GM23338 (cell line): ENCODE measurements around the gene EZH2. TPM values are rescaled to one million over a fixed set of nuclear protein-coding genes. Genes with fewer than 3 reads are reported as not detected.

Experiments
- ATAC-seq: fragments of 200-7000 bp; cut with Tn5 transposase; 3 replicates; pipeline ENCODE4 v1.9.1; 2020
- DNase-seq: peaks from one replicate; pipeline ENCODE4 v3.0.0-alpha.2; 2015; ENCODE audit warnings: low spot score
- H2AFZ ChIP-seq: fragments of 200-600 bp; sonication (generic); 2 replicates; pipeline ENCODE4 v1.8.0; 2016; ENCODE audit warnings: antibody characterized with exemption, mild to moderate bottlenecking, moderate library complexity
- H3F3A ChIP-seq: fragments of 200-600 bp; sonication (generic); replicated peaks from 2 replicates; pipeline ENCODE4 v1.8.0; 2017; ENCODE audit warnings: antibody characterized with exemption, mixed run types, low read depth
- H3K27ac ChIP-seq: fragments of 200-600 bp; sonication (generic); 2 replicates; pipeline ENCODE4 v1.6.1; 2016; ENCODE audit warnings: low read depth
- H3K27me3 ChIP-seq: fragments of 200-600 bp; sonication (generic); 2 replicates; pipeline ENCODE4 v1.8.0; 2016; ENCODE audit warnings: mild to moderate bottlenecking, mixed run types, moderate library complexity; ENCODE audit not compliant: insufficient read depth
- H3K36me3 ChIP-seq: fragments of 200-600 bp; sonication (generic); 2 replicates; pipeline ENCODE4 v1.8.0; 2016; ENCODE audit warnings: mild to moderate bottlenecking; ENCODE audit not compliant: insufficient read depth
- H3K4me1 ChIP-seq: fragments of 200-600 bp; sonication (generic); 2 replicates; pipeline ENCODE4 v1.8.0; 2016; ENCODE audit warnings: mild to moderate bottlenecking, moderate library complexity; ENCODE audit not compliant: insufficient read depth
- H3K4me2 ChIP-seq: fragments of 200-600 bp; sonication (generic); 2 replicates; pipeline ENCODE4 v1.7.1; 2017; ENCODE audit warnings: mixed run types
- H3K4me3 ChIP-seq: fragments of 200-600 bp; sonication (generic); 2 replicates; pipeline ENCODE4 v1.6.1; 2016; ENCODE audit warnings: mixed run types
- H3K79me2 ChIP-seq: fragments of 200-600 bp; sonication (generic); replicated peaks from 2 replicates; pipeline ENCODE4 v1.8.0; 2017; ENCODE audit warnings: mild to moderate bottlenecking; ENCODE audit not compliant: insufficient read depth
- H3K9me2 ChIP-seq: fragments of 200-600 bp; sonication (generic); 2 replicates; pipeline ENCODE4 v1.8.0; 2017; ENCODE audit not compliant: insufficient read depth
- H4K20me1 ChIP-seq: fragments of 200-600 bp; sonication (generic); replicated peaks from 2 replicates; pipeline ENCODE4 v1.8.0; 2017; ENCODE audit warnings: mild to moderate bottlenecking; ENCODE audit not compliant: insufficient read depth
- H3K27ac Mint-ChIP-seq: 2 replicates; pipeline ENCODE4 v1.8.0; 2020; ENCODE audit warnings: inconsistent platforms, mild to moderate bottlenecking, moderate library complexity, mixed read lengths
- H3K27me3 Mint-ChIP-seq: 3 replicates; pipeline ENCODE4 v1.8.0; 2022; ENCODE audit warnings: low read depth, mild to moderate bottlenecking, moderate library complexity, mixed read lengths, inconsistent platforms; ENCODE audit not compliant: insufficient read depth, poor library complexity
- H3K36me3 Mint-ChIP-seq: 3 replicates; pipeline ENCODE4 v1.8.0; 2021; ENCODE audit warnings: low read depth, mild to moderate bottlenecking, inconsistent platforms, moderate library complexity, mixed read lengths
- H3K4me1 Mint-ChIP-seq: 3 replicates; pipeline ENCODE4 v1.8.0; 2020; ENCODE audit warnings: mild to moderate bottlenecking, inconsistent platforms, mixed read lengths
- H3K4me3 Mint-ChIP-seq: 3 replicates; pipeline ENCODE4 v1.8.0; 2021; ENCODE audit warnings: moderate library complexity, mild to moderate bottlenecking, inconsistent platforms, mixed read lengths
- H3K9me3 Mint-ChIP-seq: 3 replicates; pipeline ENCODE4 v1.8.0; 2020; ENCODE audit warnings: moderate library complexity, mild to moderate bottlenecking, inconsistent platforms, mixed read lengths
- CREB1 ChIP-seq: fragments of 250-450 bp; sonication (Bioruptor Pico); IDR thresholded peaks from 2 replicates; pipeline ENCODE4 v1.5.0; 2020; ENCODE audit warnings: low read depth, mild to moderate bottlenecking, moderate library complexity
- ETS1 ChIP-seq: IDR thresholded peaks from 2 replicates; pipeline ENCODE4 v1.6.1; 2016; ENCODE audit warnings: antibody characterized with exemption
- EZH2 ChIP-seq: fragments of 200-600 bp; sonication (generic); IDR thresholded peaks from one replicate; pipeline ENCODE4 v1.8.0; 2017; ENCODE audit warnings: antibody characterized with exemption, mild to moderate bottlenecking, low read depth; ENCODE audit not compliant: unreplicated experiment
- EZH2phosphoT487 ChIP-seq: fragments of 200-600 bp; sonication (generic); IDR thresholded peaks from one replicate; pipeline ENCODE4 v1.8.1; 2018; ENCODE audit warnings: antibody characterized with exemption; ENCODE audit not compliant: unreplicated experiment
- JUNB ChIP-seq: IDR thresholded peaks from one replicate; pipeline ENCODE4 v1.6.1; 2016; ENCODE audit warnings: antibody characterized with exemption; ENCODE audit not compliant: unreplicated experiment
- NANOG ChIP-seq: IDR thresholded peaks from 2 replicates; pipeline ENCODE4 v1.6.1; 2016; ENCODE audit warnings: antibody characterized with exemption, borderline replicate concordance
- POLR2AphosphoS5 ChIP-seq: IDR thresholded peaks from 2 replicates; pipeline ENCODE4 v1.6.1; 2016; ENCODE audit warnings: antibody characterized with exemption, low read depth
- STAT1 ChIP-seq: IDR thresholded peaks from one replicate; pipeline ENCODE4 v1.6.1; 2016; ENCODE audit warnings: antibody characterized with exemption; ENCODE audit not compliant: unreplicated experiment
- ZNF114 ChIP-seq: fragments of 250-450 bp; sonication (Bioruptor Pico); IDR thresholded peaks from 2 replicates; pipeline ENCODE4 v1.5.0; 2020; ENCODE audit warnings: mild to moderate bottlenecking, moderate library complexity
- ZNF331 ChIP-seq: fragments of 250-450 bp; sonication (Bioruptor Pico); IDR thresholded peaks from 2 replicates; pipeline ENCODE4 v1.5.0; 2020; ENCODE audit warnings: low read depth, mild to moderate bottlenecking, moderate library complexity
- ZNF462 ChIP-seq: fragments of 250-450 bp; sonication (Bioruptor Pico); IDR thresholded peaks from 2 replicates; pipeline ENCODE4 v1.5.0; 2020; ENCODE audit warnings: mild to moderate bottlenecking, moderate library complexity
- polyA plus RNA-seq: library from polyadenylated mRNA; unstranded; fragments of >200 nt; fragmentation: Nextera tagmentation; extraction: Ambion mirVana; gene quantifications from 2 replicates; pipeline ENCODE4 v1.2.1, GENCODE V29; 2016
- total RNA-seq: library from RNA; depleted of rRNA; stranded (reverse); fragments of >200 nt; shearing (Covaris generic); gene quantifications from 2 replicates; pipeline ENCODE4 v1.2.3, GENCODE V29; 2014
- TF ChIP-seq, protein P1 (sequence below): IDR thresholded peaks from one replicate; pipeline ENCODE4 v1.6.1; 2018; ENCODE audit warnings: antibody characterized with exemption; ENCODE audit not compliant: unreplicated experiment
- TF ChIP-seq, protein P2 (sequence below), 2 experiments: fragments of 200-600 bp in 1 of 2; sonication (generic) in 1 of 2; conservative IDR thresholded peaks; 2 replicates each; pipeline versions ENCODE4 v1.5.1 to v1.6.1; 2016 to 2017; ENCODE audit warnings: antibody characterized with exemption in 2 of 2, low read depth in 2 of 2, mild to moderate bottlenecking in 2 of 2, moderate library complexity in 1 of 2

EZH2 gene
- total and polyA plus RNA-seq, 2 experiments from 2014 or later, result 33.9 to 38.6 TPM

GRCh38 chr7:148789220-148789619 lies 94.9 kb downstream of the EZH2 start:
- H3K27me3 ChIP-seq, result no peaks in the 10 kb centered on the region
- H3K9me2 ChIP-seq, result no peaks in the 10 kb centered on the region
- peaks cover 79% of the 10 kb centered on the region for H3K36me3 ChIP-seq
- Mint-ChIP-seq H3K36me3 (peaks cover 92% of the 10 kb centered on the region), H3K9me3 (no peaks in the 10 kb centered on the region), H3K27me3 (no peaks in the 10 kb centered on the region), H3K4me3 (no peak overlapping the region), H3K4me1 (no peaks in the 10 kb centered on the region), H3K27ac (no peak overlapping the region; the same call in 1 of the 2 replicates)
- no peak overlapping the region for H3K27ac ChIP-seq
- no peaks in the 10 kb centered on the region for H3K4me1 ChIP-seq
- H3F3A ChIP-seq, result peaks cover 2% of the 10 kb centered on the region; the same call in 1 of the 2 replicates
- ATAC-seq (no peak), DNase-seq (no peak)
- TF ChIP-seq, protein P1, sequence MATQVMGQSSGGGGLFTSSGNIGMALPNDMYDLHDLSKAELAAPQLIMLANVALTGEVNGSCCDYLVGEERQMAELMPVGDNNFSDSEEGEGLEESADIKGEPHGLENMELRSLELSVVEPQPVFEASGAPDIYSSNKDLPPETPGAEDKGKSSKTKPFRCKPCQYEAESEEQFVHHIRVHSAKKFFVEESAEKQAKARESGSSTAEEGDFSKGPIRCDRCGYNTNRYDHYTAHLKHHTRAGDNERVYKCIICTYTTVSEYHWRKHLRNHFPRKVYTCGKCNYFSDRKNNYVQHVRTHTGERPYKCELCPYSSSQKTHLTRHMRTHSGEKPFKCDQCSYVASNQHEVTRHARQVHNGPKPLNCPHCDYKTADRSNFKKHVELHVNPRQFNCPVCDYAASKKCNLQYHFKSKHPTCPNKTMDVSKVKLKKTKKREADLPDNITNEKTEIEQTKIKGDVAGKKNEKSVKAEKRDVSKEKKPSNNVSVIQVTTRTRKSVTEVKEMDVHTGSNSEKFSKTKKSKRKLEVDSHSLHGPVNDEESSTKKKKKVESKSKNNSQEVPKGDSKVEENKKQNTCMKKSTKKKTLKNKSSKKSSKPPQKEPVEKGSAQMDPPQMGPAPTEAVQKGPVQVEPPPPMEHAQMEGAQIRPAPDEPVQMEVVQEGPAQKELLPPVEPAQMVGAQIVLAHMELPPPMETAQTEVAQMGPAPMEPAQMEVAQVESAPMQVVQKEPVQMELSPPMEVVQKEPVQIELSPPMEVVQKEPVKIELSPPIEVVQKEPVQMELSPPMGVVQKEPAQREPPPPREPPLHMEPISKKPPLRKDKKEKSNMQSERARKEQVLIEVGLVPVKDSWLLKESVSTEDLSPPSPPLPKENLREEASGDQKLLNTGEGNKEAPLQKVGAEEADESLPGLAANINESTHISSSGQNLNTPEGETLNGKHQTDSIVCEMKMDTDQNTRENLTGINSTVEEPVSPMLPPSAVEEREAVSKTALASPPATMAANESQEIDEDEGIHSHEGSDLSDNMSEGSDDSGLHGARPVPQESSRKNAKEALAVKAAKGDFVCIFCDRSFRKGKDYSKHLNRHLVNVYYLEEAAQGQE, result no peak
- TF ChIP-seq EZH2 (no peak), ZNF462 (CRISPR knock-in tag) (no peak), STAT1 (no peak), ZNF114 (CRISPR knock-in tag) (no peak), JUNB (no peak), POLR2AphosphoS5 (no peak), NANOG (no peak), ZNF331 (CRISPR knock-in tag) (no peak), CREB1 (CRISPR knock-in tag) (no peak), ETS1 (no peak), EZH2phosphoT487 (no peak)
- TF ChIP-seq, protein P2, sequence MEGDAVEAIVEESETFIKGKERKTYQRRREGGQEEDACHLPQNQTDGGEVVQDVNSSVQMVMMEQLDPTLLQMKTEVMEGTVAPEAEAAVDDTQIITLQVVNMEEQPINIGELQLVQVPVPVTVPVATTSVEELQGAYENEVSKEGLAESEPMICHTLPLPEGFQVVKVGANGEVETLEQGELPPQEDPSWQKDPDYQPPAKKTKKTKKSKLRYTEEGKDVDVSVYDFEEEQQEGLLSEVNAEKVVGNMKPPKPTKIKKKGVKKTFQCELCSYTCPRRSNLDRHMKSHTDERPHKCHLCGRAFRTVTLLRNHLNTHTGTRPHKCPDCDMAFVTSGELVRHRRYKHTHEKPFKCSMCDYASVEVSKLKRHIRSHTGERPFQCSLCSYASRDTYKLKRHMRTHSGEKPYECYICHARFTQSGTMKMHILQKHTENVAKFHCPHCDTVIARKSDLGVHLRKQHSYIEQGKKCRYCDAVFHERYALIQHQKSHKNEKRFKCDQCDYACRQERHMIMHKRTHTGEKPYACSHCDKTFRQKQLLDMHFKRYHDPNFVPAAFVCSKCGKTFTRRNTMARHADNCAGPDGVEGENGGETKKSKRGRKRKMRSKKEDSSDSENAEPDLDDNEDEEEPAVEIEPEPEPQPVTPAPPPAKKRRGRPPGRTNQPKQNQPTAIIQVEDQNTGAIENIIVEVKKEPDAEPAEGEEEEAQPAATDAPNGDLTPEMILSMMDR (conservative IDR thresholded peaks at IDR 0.05; ENCODE audit: low read depth in 2 of 2), result no peak
- no peak overlapping the region for H3K4me3 ChIP-seq
- H2AFZ ChIP-seq, result no peak overlapping the region
- peaks cover 10% of the 10 kb centered on the region for H4K20me1 ChIP-seq
- no peak overlapping the region for H3K4me2 ChIP-seq
- no peaks in the 10 kb centered on the region; the same call in 1 of the 2 replicates for H3K79me2 ChIP-seq
